ENCODE results near the gene SLIT1.
A peak's percentile ranks its signal among the peaks of the same experiment; 100 is the strongest.

The SLIT1 gene

GRCh38 chr10:97134110-97134509, 51.6 kb downstream of the SLIT1 start:
- no peak overlapping the region for H3K4me3 ChIP-seq (ENCODE audit: low read length in 2 of 2)
- no peak overlapping the region for H3K4ac ChIP-seq (ENCODE audit: low read length)
- no peak overlapping the region for H2BK5ac ChIP-seq (ENCODE audit: low read length)
- H2BK15ac ChIP-seq (ENCODE audit: low read length) = no peak overlapping the region
- H2BK120ac ChIP-seq (ENCODE audit: low read depth, low read length) = no peak overlapping the region
- no peak overlapping the region for H3K9ac ChIP-seq (ENCODE audit: low read depth, low read length, poor library complexity)
- H3K27me3 ChIP-seq (ENCODE audit: control insufficient read depth in 3 of 3, insufficient read depth in 3 of 3, low read depth in 1 of 3, low read length in 3 of 3) = peaks cover 0 to 5% (median 0%) of the 10 kb centered on the region in 3 experiments
- peaks cover 16 to 50% of the 10 kb centered on the region in 2 donors for H3K4me1 ChIP-seq (ENCODE audit: control insufficient read depth in 2 of 2, insufficient read depth in 1 of 2, low read depth in 1 of 2, low read length in 2 of 2)
- H3K27ac ChIP-seq (replicated peaks; ENCODE audit: low read length) = no peak overlapping the region
- H3K18ac ChIP-seq (ENCODE audit: low read length) = peak overlapping the region; percentile 55
- H2AFZ ChIP-seq (ENCODE audit: low read length) = peak overlapping the region; percentile 54
- DNase-seq (ENCODE audit: low spot score) = no peak
- H3K9me3 ChIP-seq (replicated peaks in 1 of 2; ENCODE audit: control insufficient read depth in 2 of 2, insufficient read depth in 1 of 2, low read depth in 1 of 2, low read length in 2 of 2) = no peaks in the 10 kb centered on the region
- H3K14ac ChIP-seq (ENCODE audit: low read length) = no peak overlapping the region
- H4K8ac ChIP-seq (ENCODE audit: low read depth, low read length) = no peak overlapping the region
- no CpG with 5 or more reads among the region's 11 CpGs for WGBS, 2 donors (ENCODE audit: extremely low coverage in 2 of 2, insufficient read length in 2 of 2, insufficient replicate concordance in 1 of 2)
- no peaks in the 10 kb centered on the region for H3K79me1 ChIP-seq (ENCODE audit: low read depth, low read length)
- peak overlapping the region; percentile 9 for H2AK5ac ChIP-seq (ENCODE audit: low read depth, low read length)
- no peak overlapping the region for H4K91ac ChIP-seq (ENCODE audit: low read depth, low read length, poor library complexity)
- no peak overlapping the region for H3K4me2 ChIP-seq (ENCODE audit: insufficient read depth, low read length, poor library complexity, severe bottlenecking)
- H3K36me3 ChIP-seq (replicated peaks in 1 of 2; ENCODE audit: control insufficient read depth in 2 of 2, insufficient read depth in 2 of 2, low read length in 2 of 2) = no peaks in the 10 kb centered on the region
- H2BK12ac ChIP-seq (ENCODE audit: low read length) = no peak overlapping the region
- no peak overlapping the region for H3K23ac ChIP-seq (ENCODE audit: low read depth, low read length, poor library complexity)

- Histone ChIP-seq H3K4me1 (ENCODE audit: control insufficient read depth in 2 of 2, insufficient read depth in 1 of 2, low read depth in 1 of 2, low read length in 2 of 2) (peaks cover 22 to 54% of the 10 kb centered on the region in 2 donors), H3K36me3 (replicated peaks in 1 of 2; ENCODE audit: control insufficient read depth in 2 of 2, insufficient read depth in 2 of 2, low read length in 2 of 2) (no peaks in the 10 kb centered on the region), H3K18ac (ENCODE audit: low read length) (no peak overlapping the region), H3K4me3 (ENCODE audit: low read length in 2 of 2) (no peak overlapping the region), H2BK120ac (ENCODE audit: low read depth, low read length) (no peak overlapping the region), H2BK15ac (ENCODE audit: low read length) (peak overlapping the region; percentile 52), H4K91ac (ENCODE audit: low read depth, low read length, poor library complexity) (no peak overlapping the region), H3K9me3 (replicated peaks in 1 of 2; ENCODE audit: control insufficient read depth in 2 of 2, insufficient read depth in 1 of 2, low read depth in 1 of 2, low read length in 2 of 2) (no peaks in the 10 kb centered on the region), H4K8ac (ENCODE audit: low read depth, low read length) (no peak overlapping the region), H3K27me3 (ENCODE audit: control insufficient read depth in 3 of 3, insufficient read depth in 3 of 3, low read depth in 1 of 3, low read length in 3 of 3) (no peaks in the 10 kb centered on the region), H3K27ac (replicated peaks; ENCODE audit: low read length) (no peak overlapping the region), H2AK5ac (ENCODE audit: low read depth, low read length) (peak overlapping the region; percentile 91), H2AFZ (ENCODE audit: low read length) (no peak overlapping the region), H2BK12ac (ENCODE audit: low read length) (no peak overlapping the region), H3K4ac (ENCODE audit: low read length) (no peak overlapping the region), H3K23ac (ENCODE audit: low read depth, low read length, poor library complexity) (no peak overlapping the region), H3K79me1 (ENCODE audit: low read depth, low read length) (no peaks in the 10 kb centered on the region), H3K9ac (ENCODE audit: low read depth, low read length, poor library complexity) (no peak overlapping the region), H2BK5ac (ENCODE audit: low read length) (no peak overlapping the region), H3K4me2 (ENCODE audit: insufficient read depth, low read length, poor library complexity, severe bottlenecking) (no peak overlapping the region), H3K14ac (ENCODE audit: low read length) (no peak overlapping the region)
- WGBS, 2 donors (ENCODE audit: extremely low coverage in 2 of 2, insufficient read length in 2 of 2, insufficient replicate concordance in 1 of 2) = no CpG with 5 or more reads among the region's 2 CpGs
- no peak for DNase-seq (ENCODE audit: low spot score)
Observed at GRCh38 chr10:97132273-97132672, 53.5 kb downstream of the SLIT1 start.

GRCh38 chr10:97131666-97132065, 54.1 kb downstream of the SLIT1 start:
- Histone ChIP-seq H3K9ac (ENCODE audit: low read depth, low read length, poor library complexity) (no peak overlapping the region), H3K18ac (ENCODE audit: low read length) (no peak overlapping the region), H2BK15ac (ENCODE audit: low read length) (no peak overlapping the region), H3K4me2 (ENCODE audit: insufficient read depth, low read length, poor library complexity, severe bottlenecking) (no peak overlapping the region), H4K91ac (ENCODE audit: low read depth, low read length, poor library complexity) (no peak overlapping the region), H2BK12ac (ENCODE audit: low read length) (no peak overlapping the region), H3K4me3 (ENCODE audit: low read length in 2 of 2) (no peak overlapping the region), H2AK5ac (ENCODE audit: low read depth, low read length) (peak overlapping the region; percentile 32), H3K4me1 (ENCODE audit: control insufficient read depth in 2 of 2, insufficient read depth in 1 of 2, low read depth in 1 of 2, low read length in 2 of 2) (peaks cover 22 to 53% of the 10 kb centered on the region in 2 donors), H2BK5ac (ENCODE audit: low read length) (peak overlapping the region; percentile 49), H2AFZ (ENCODE audit: low read length) (no peak overlapping the region), H3K9me3 (replicated peaks in 1 of 2; ENCODE audit: control insufficient read depth in 2 of 2, insufficient read depth in 1 of 2, low read depth in 1 of 2, low read length in 2 of 2) (no peaks in the 10 kb centered on the region), H3K79me1 (ENCODE audit: low read depth, low read length) (no peaks in the 10 kb centered on the region), H3K4ac (ENCODE audit: low read length) (no peak overlapping the region), H3K27me3 (ENCODE audit: control insufficient read depth in 3 of 3, insufficient read depth in 3 of 3, low read depth in 1 of 3, low read length in 3 of 3) (no peaks in the 10 kb centered on the region), H3K27ac (replicated peaks; ENCODE audit: low read length) (no peak overlapping the region), H3K14ac (ENCODE audit: low read length) (no peak overlapping the region), H2BK120ac (ENCODE audit: low read depth, low read length) (no peak overlapping the region), H4K8ac (ENCODE audit: low read depth, low read length) (no peak overlapping the region), H3K36me3 (replicated peaks in 1 of 2; ENCODE audit: control insufficient read depth in 2 of 2, insufficient read depth in 2 of 2, low read length in 2 of 2) (no peaks in the 10 kb centered on the region), H3K23ac (ENCODE audit: low read depth, low read length, poor library complexity) (no peak overlapping the region)
- DNase-seq (ENCODE audit: low spot score) = no peak
- WGBS, 2 donors (ENCODE audit: extremely low coverage in 2 of 2, insufficient read length in 2 of 2, insufficient replicate concordance in 1 of 2) = no CpG with 5 or more reads among the region's 9 CpGs

GRCh38 chr10:97131181-97131628, 54.6 kb downstream of the SLIT1 start:
- H2BK5ac ChIP-seq (ENCODE audit: low read length) = peak overlapping the region; percentile 49
- no peak overlapping the region for H2AFZ ChIP-seq (ENCODE audit: low read length)
- no peaks in the 10 kb centered on the region for H3K79me1 ChIP-seq (ENCODE audit: low read depth, low read length)
- H3K23ac ChIP-seq (ENCODE audit: low read depth, low read length, poor library complexity) = no peak overlapping the region
- no peak overlapping the region for H2BK120ac ChIP-seq (ENCODE audit: low read depth, low read length)
- no peaks in the 10 kb centered on the region for H3K27me3 ChIP-seq (ENCODE audit: control insufficient read depth in 3 of 3, insufficient read depth in 3 of 3, low read depth in 1 of 3, low read length in 3 of 3)
- no peak overlapping the region for H2BK15ac ChIP-seq (ENCODE audit: low read length)
- H3K36me3 ChIP-seq (replicated peaks in 1 of 2; ENCODE audit: control insufficient read depth in 2 of 2, insufficient read depth in 2 of 2, low read length in 2 of 2) = no peaks in the 10 kb centered on the region
- no peak overlapping the region for H3K27ac ChIP-seq (replicated peaks; ENCODE audit: low read length)
- peak overlapping the region; percentile 69 for H3K18ac ChIP-seq (ENCODE audit: low read length)
- H3K9ac ChIP-seq (ENCODE audit: low read depth, low read length, poor library complexity) = no peak overlapping the region
- H3K4me3 ChIP-seq (ENCODE audit: low read length in 2 of 2) = no peak overlapping the region
- no peak overlapping the region for H2BK12ac ChIP-seq (ENCODE audit: low read length)
- no peaks in the 10 kb centered on the region for H3K9me3 ChIP-seq (replicated peaks in 1 of 2; ENCODE audit: control insufficient read depth in 2 of 2, insufficient read depth in 1 of 2, low read depth in 1 of 2, low read length in 2 of 2)
- peaks cover 20 to 50% of the 10 kb centered on the region in 2 donors for H3K4me1 ChIP-seq (ENCODE audit: control insufficient read depth in 2 of 2, insufficient read depth in 1 of 2, low read depth in 1 of 2, low read length in 2 of 2)
- no peak overlapping the region for H4K8ac ChIP-seq (ENCODE audit: low read depth, low read length)
- peak overlapping the region; percentile 85 for H3K14ac ChIP-seq (ENCODE audit: low read length)
- no peak overlapping the region for H4K91ac ChIP-seq (ENCODE audit: low read depth, low read length, poor library complexity)
- no peak for DNase-seq (ENCODE audit: low spot score)
- H3K4me2 ChIP-seq (ENCODE audit: insufficient read depth, low read length, poor library complexity, severe bottlenecking) = no peak overlapping the region
- peak overlapping the region; percentile 36 for H2AK5ac ChIP-seq (ENCODE audit: low read depth, low read length)
- H3K4ac ChIP-seq (ENCODE audit: low read length) = no peak overlapping the region
- WGBS, 2 donors (ENCODE audit: extremely low coverage in 2 of 2, insufficient read length in 2 of 2, insufficient replicate concordance in 1 of 2) = no CpG with 5 or more reads among the region's 8 CpGs
